HG03097 (cell line): ENCODE measurements around the gene CTTNBP2.

Experiments used
- ATAC-seq: cut with Tn5 transposase; IDR thresholded peaks from one replicate; pipeline ENCODE4 v1.9.1; 2021; ENCODE audit not compliant: unreplicated experiment, low FRiP score

The CTTNBP2 gene

DNA sequence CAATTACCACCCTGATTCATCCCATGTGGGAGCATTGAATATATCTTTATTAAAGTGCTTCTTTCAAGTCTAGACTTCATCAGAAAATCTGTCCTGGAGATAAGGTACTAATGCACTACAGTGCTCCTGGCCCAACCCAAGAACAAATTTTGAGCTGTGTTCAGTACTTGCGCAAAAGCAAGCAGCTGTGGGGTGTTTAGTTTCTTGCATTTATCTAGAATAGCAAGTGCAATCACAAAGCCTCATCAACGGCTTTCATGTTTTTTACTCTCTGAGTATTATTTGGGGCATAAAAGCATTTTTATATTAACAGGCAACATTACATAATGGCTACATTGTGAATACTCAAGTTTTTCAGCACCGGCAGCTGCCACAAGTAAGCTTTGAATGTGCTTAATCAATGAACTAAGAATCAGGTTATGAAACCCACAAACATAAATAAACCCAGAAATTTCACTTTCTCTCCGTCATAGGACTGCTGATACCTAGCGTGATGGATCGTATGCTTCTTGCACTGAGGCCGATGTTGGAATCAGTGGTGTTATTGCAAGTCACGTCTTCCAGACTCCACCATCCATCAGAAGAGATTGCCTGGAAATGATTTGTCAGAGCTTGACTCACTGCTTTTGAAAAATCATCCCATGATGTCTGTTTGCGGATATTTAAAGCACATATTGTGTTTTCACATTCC is 113.1 kb downstream of the CTTNBP2 start:
- no peak for ATAC-seq

- no peak for ATAC-seq
Measured at GRCh38 chr7:117757440-117757839, 115.8 kb downstream of the CTTNBP2 start.

DNA sequence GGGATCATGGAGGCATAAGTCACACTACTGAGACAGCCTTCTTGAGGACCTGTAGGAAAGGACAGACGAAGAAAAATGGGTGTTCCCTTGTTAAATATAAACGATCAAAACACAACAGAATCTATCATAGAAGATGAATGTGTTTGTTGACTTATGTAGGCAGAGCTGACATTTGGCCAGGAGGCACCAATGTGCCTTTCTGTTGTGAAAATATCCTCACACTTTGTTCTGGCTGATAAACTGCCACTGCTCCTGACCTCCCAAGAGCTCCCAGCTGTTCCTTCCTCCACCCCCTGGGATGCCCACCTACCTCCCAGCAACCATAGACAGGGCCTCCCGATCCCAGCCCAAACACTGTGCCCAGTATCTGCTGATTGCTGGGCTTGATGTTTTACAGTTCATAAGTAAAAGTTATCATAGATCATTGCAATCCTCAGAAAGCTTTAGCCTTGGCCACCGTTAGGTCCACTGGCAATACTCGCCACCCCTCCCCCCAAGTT is 116.6 kb downstream of the CTTNBP2 start:
- ATAC-seq: no peak

DNA sequence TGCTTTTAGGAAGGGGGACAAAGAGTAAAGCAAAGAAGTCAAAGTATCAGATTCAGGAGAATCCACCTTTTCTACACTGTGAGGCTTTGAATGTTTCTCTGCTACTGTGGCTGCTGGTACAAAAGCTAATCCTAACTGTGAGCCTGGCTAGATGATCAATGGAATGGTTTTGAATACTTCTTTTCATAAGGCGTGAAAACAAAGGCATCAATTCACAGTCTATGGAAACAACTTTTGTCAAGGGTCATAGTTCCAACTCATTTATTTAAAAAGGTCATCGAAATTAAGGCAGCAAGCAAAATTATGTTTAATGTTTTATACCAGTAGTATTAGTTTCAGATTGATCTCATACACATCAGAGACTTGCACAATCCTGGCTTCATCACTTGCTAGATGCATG is 118.1 kb downstream of the CTTNBP2 start:
- ATAC-seq: no peak

GRCh38 chr7:117751775-117752174 is 121.5 kb downstream of the CTTNBP2 start:
- ATAC-seq: no peak

- no peak for ATAC-seq
Measured at GRCh38 chr7:117750612-117751563, 122.4 kb downstream of the CTTNBP2 start.

GRCh38 chr7:117741962-117742361 is 131.3 kb downstream of the CTTNBP2 start:
- ATAC-seq: no peak

DNA sequence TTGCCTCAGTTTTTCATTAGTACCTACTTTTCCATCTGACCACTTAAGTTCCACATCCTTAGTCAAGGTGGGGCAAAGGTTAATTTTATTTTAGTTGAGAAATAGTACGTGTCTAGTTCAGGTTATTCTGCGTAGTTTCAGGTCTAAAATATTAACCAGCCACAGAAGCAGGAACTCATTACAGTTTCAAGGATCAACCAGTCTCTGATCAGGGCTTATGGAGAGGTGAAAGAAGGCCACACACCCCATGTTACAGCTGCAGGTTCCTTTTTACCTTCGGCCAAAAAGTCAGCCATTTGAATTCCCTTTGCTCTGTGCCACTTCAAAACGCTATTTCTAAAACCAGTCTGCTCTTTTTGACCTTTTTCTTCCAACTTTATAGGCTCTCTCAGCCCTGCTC is 134.2 kb downstream of the CTTNBP2 start:
- ATAC-seq: no peak

DNA sequence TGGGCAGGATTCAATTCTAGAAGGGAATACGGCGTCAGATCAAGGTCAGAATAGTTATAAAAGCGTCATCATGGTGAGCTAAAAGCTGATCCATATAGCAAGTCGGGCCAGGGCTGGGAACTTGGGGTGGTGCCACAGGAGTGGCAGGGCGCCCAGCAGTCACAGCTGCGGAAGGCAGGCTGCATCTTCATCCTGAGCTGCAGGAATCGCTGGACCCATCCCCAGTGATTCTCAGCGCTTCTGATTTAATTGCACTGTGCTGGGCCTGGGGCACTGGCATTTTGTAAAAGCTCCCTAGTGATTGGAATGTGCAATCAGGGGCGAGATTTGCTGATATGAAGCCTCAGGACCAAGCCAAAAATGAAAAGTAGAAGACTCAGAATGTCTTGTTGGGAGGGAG is 135.3 kb downstream of the CTTNBP2 start:
- ATAC-seq: no peak

GRCh38 chr7:117731455-117731854 is 141.8 kb downstream of the CTTNBP2 start:
- ATAC-seq: peak; percentile 60

DNA sequence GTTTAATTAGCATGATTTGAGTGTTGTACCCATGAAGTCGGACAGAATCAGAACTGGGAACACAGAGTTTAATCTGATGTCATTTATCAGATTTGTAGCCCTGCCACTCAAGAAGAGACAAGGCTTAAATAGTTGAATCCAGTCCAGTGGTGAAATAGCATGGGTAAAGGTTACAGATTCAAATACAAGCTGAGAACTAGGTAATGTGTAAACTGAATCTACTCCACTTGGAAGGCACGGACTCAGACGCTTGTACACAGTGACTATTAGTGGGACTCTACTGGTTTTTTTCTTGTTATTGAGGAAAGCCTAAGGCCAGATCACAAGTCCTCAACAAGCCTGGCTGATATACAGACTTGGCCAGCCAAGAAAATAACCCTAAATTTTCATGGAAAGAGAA is 142.9 kb downstream of the CTTNBP2 start:
- ATAC-seq: no peak

DNA sequence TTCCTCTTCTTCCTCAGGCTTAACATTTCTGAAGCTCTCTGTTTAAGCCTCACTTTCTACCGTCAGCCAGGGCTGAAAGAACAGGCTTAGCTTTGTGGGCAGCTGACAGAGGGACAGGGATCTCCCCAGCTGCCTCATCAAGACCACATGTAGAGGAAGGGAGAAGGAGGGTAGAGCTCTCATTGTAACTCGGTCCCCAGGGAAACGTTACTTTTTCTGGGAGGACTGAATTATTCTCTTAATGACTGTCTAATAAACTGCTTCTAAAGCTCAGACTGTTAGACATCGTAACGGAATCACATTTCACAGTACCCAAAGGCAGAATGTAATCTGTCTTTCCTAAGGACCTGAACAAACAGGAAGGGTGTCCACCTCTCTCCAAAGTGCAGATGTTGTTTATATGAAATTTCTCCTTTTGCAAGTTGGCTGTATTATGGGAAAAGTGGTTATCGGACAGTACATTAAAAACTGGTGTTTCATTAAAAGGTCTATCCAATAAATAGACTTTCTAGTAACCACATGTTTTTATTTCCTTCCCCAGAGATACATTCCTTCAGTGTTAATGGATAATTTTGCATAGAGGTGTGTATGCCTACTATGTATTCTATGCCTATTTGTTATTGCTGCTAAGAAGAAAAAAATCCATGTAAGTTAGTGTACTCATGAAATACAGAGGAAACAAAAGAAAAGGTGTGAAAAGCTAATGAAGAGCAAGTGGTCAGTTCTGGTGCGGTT is 144.2 kb downstream of the CTTNBP2 start:
- ATAC-seq: no peak

DNA sequence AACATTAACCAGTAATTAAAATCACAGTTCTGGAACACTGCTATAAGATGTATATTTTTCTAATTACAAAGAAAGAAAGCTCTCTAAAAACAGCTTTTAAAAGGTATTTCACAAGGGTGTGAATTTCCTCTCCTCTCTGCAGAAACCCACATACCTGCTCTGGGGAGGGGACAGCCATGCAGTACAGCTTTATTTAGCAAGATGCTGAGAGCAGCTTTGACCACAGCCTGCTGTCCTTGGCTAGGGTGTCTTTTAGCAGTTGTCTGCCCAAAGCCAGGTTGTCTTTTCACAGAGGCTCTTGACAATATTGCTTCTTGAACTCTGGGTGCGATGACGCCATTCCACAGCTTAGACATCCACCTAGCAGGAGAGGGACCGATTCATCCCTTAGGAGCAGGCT is 148.3 kb downstream of the CTTNBP2 start:
- ATAC-seq: no peak

DNA sequence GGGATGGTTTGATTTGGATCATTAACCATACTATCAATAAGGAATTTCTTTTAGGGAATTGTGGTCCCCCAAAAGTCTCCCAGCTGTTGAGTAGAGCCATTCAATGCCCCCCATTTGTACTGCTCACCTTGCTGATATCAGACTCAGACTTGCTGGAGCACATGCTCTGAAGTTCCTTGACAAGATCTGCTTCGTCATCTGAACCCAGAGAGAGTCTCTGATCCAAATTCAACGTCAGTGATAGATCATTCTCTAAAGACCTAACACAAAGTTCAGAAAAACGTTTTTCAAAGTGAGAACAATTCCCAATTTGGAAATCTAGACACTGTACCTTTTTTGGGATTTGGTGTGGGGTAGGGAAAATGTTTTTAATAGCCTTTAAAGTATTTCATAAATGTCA is 153.9 kb downstream of the CTTNBP2 start:
- no peak for ATAC-seq

DNA sequence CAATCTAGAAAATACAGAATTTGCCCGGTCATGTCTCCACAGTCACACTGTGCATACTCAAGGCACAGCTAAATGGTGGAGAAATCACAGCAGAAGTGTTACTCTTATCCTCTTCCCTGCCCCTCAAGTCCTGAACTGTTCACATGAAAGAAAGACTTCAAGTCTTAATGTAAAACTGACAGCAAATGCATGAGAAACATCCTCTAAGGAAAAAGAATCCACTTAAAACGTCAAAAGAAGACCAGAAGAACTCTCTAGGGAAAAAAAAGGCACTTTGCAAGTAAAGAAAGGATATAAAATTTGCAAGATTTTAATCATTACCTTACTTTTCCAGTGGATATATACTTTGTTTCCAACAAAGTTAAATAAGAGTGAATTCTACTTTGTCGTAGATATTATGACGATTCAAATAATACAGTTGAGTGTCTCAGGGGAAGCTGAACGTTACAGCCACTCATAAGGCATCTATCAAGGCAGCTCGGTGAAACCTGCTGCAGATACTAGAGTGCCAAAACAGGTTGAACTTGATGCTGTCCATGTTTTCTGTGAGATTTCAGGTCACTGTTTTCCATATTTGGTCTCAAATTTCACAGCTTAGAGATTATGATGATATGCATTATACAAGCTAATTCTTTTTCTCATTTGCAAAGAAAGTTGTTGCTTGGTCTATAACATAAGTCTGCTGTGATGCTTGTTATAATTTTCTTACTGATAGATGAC is 155.0 kb downstream of the CTTNBP2 start:
- no peak for ATAC-seq

- ATAC-seq: no peak
Measured at GRCh38 chr7:117717357-117717756, 155.9 kb downstream of the CTTNBP2 start.

DNA sequence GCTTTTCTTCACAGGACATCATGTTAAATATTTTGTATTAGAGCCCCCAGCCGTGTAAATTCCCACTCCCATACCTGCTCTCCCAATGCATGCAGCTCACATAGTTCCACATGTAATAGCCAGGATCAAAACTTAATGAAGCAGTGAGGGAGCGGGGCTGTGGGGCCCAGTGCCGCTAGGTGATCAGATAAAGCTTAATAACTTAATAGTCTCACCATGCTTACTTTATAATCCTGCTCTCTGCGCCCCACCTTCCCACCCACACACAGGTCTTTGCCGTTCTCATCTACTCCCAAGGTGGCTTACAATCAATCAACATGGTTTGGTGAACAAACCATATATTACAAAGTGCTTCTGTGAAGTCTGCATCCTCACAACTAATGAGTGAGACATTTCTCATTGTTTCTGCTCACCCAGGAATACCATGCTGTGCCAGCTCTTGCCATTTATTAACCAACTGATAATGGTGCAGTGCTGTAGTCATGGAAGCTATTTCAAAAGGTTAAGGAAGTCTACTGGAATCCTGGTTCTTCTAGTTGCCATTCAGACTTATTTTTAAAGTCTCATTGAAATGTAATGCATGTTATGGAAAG is 156.4 kb downstream of the CTTNBP2 start:
- ATAC-seq: no peak

- peak; percentile 69 for ATAC-seq
Measured at GRCh38 chr7:117715784-117716445, 157.3 kb downstream of the CTTNBP2 start.

DNA sequence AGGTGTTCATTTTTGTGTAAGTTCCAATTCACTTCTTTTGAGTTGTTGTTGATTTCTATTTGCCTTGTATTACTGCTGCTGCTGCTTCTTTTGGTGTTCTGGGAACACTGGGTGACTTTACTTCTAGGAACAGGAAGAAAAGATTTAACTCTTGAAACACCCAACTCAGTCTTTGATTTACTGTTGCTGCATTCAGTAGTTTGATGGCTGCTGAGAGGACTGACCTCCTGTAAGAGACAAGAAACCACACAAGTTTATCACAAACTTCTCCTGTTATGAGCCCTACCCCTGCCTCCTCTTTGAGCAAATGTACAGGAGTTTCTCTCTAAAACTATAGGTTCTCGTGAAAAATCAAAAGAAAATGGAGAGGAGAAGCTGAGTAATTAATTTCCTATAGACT is 161.7 kb downstream of the CTTNBP2 start:
- ATAC-seq: no peak
